GM19395 (cell line): ENCODE results near the gene FCGR1A.
"Not testable (repeated sequence)": the region's sequence is repeated elsewhere in the genome, so short reads cannot be mapped to it uniquely, and the experiment has no call there.

Experiments
- ATAC-seq: cut with Tn5 transposase; IDR thresholded peaks from one replicate; pipeline ENCODE4 v1.9.1; 2021; ENCODE audit warnings: mild to moderate bottlenecking, moderate library complexity; ENCODE audit not compliant: unreplicated experiment

The FCGR1A gene

DNA sequence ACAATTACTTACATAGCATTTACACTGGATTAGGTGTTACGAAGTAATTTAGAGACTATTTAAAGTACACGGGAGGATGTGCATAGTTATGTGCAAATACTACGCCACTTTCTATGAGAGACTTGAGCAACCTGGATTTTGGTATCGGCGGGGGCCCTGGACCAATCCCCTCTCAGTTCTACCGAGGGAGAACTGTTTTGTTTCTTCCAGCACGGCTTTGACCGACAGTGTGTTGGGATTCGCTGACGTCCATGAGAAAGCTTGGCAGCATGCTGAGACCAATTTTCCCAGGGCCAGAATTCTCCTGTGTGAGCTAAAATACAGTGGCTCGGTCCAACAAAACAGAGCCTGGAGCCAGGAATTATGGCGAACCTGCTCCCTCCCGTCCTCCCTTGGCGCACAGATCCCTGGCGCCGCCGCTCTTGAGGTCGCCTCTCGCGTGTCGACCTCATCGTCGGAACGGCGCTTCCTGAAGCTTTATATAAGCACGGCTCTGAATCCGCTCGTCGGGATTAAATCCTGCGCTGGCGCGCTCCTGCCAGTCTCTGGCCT, 49.3 kb downstream of the FCGR1A start:
- ATAC-seq: not testable (repeated sequence)

DNA sequence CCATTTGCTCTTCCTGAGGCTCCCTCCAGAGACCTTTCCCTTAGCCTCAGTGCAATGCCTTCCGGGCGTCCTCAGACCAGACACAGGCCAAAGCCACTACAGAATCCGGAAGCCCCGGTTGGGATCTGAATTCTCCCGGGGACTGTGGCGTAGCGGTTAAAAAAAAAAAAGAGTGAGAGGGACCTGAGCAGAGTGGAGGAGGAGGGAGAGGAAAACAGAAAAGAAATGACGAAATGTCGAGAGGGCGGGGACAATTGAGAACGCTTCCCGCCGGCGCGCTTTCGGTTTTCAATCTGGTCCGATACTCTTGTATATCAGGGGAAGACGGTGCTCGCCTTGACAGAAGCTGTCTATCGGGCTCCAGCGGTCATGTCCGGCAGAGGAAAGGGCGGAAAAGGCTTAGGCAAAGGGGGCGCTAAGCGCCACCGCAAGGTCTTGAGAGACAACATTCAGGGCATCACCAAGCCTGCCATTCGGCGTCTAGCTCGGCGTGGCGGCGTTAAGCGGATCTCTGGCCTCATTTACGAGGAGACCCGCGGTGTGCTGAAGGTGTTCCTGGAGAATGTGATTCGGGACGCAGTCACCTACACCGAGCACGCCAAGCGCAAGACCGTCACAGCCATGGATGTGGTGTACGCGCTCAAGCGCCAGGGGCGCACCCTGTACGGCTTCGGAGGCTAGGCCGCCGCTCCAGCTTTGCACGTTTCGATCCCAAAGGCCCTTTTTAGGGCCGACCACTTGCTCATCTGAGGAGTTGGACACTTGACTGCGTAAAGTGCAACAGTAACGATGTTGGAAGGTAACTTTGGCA, 50.0 kb downstream of the FCGR1A start:
- ATAC-seq: peak; percentile 74

DNA sequence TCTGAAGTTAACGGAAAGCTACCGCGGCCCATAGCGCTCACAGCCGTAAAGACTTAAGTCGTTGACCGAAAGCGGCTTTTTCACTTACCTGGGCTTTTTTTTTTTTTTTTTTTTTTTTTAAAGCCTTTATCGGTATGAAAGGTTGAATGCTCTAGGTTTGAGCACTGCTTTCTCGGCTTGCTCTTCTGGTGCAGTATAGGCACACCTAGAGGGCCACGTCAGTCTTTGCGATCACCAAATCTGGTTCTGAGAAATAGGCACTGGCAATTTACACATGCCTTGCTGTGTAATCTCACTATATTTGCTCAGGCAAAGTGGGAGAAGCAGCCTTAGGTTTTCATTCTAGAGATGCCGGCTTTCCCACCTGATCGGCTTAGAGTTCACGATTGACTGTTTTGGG, 50.6 kb downstream of the FCGR1A start:
- ATAC-seq: not testable (repeated sequence)

DNA sequence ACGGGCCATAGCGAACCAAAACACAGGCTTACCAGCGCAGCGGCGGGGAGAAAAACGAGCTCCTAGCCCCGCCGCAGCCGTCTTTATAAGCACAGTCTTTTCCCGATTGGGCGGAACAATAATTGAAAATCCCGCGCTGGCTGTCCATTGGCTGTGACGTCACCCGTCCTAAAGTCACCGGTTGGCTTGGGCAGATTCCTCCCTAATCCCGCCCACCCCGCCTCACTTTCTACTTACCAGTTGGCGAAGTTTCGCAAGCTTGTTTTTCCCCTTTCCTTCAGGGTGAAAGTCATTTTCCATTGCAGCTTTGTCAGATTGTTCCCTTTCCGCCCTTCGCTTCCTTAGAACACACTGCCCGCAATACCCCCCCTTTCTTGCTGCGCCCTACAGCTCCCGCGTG, 58.7 kb downstream of the FCGR1A start:
- ATAC-seq: peak; percentile 21
